Progenitor cell of endocrine pancreas (in vitro differentiated cells): Measurements from ENCODE around the gene SLC29A3. TPM values are rescaled to one million over a fixed set of nuclear protein-coding genes. Genes with fewer than 3 reads are reported as not detected.

Experiments
- DNase-seq: peaks from one replicate; pipeline ENCODE4 v3.0.0; 2021; ENCODE audit warnings: low spot score; ENCODE audit not compliant: unreplicated experiment
- H3K27ac Mint-ChIP-seq: 2 replicates; pipeline ENCODE4 v1.8.0; 2021; ENCODE audit warnings: mild to moderate bottlenecking, moderate library complexity, mixed read lengths
- H3K27me3 Mint-ChIP-seq: 2 replicates; pipeline ENCODE4 v1.8.0; 2021; ENCODE audit warnings: mixed read lengths
- H3K36me3 Mint-ChIP-seq: 2 replicates; pipeline ENCODE4 v1.8.0; 2022; ENCODE audit warnings: mixed read lengths; ENCODE audit not compliant: insufficient read depth
- H3K4me1 Mint-ChIP-seq: 2 replicates; pipeline ENCODE4 v1.8.0; 2021; ENCODE audit warnings: low read depth, mixed read lengths
- H3K4me3 Mint-ChIP-seq: 2 replicates; pipeline ENCODE4 v1.8.0; 2021; ENCODE audit warnings: low read depth, mild to moderate bottlenecking, moderate library complexity, mixed read lengths
- H3K9me3 Mint-ChIP-seq: 2 replicates; pipeline ENCODE4 v1.8.0; 2021; ENCODE audit warnings: low read depth, mixed read lengths
- total RNA-seq: library from RNA; stranded (reverse); gene quantifications from 2 replicates; pipeline ENCODE4 v1.2.1, GENCODE V29; 2021
- TF ChIP-seq, protein P1 (sequence below): fragments of 200-600 bp; sonication (generic); IDR thresholded peaks from one replicate; pipeline ENCODE4 v1.5.0; 2021; ENCODE audit warnings: antibody characterized with exemption, mild to moderate bottlenecking; ENCODE audit not compliant: unreplicated experiment

SLC29A3 gene
- total RNA-seq, 1 donor from 2014 or later, result 13.7 TPM

DNA sequence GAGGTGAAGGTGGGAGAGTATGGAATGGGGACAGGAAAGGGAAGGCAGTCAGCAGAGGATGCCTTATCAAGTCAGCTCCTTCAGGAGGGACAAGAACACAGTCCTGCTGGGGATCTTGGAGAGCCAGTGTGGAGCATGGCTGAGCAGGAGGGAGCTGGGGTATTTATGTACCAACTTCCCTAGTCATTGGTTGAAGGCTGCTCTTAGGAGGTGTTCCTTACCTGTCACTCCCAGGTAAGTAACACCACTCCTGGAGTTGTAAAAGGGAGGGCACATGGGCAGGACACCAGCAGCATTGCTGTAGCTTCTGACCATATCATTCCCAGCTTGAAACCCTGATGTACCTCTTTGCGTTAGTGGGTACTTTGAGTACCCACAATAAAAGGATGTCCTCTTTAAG lies 29.8 kb downstream of the SLC29A3 start:
- DNase-seq, result no peak
- Mint-ChIP-seq H3K4me1 (peaks cover 21% of the 10 kb centered on the region), H3K4me3 (no peak overlapping the region), H3K27me3 (no peaks in the 10 kb centered on the region), H3K27ac (no peak overlapping the region), H3K9me3 (no peaks in the 10 kb centered on the region), H3K36me3 (no peaks in the 10 kb centered on the region)
- TF ChIP-seq, protein P1, sequence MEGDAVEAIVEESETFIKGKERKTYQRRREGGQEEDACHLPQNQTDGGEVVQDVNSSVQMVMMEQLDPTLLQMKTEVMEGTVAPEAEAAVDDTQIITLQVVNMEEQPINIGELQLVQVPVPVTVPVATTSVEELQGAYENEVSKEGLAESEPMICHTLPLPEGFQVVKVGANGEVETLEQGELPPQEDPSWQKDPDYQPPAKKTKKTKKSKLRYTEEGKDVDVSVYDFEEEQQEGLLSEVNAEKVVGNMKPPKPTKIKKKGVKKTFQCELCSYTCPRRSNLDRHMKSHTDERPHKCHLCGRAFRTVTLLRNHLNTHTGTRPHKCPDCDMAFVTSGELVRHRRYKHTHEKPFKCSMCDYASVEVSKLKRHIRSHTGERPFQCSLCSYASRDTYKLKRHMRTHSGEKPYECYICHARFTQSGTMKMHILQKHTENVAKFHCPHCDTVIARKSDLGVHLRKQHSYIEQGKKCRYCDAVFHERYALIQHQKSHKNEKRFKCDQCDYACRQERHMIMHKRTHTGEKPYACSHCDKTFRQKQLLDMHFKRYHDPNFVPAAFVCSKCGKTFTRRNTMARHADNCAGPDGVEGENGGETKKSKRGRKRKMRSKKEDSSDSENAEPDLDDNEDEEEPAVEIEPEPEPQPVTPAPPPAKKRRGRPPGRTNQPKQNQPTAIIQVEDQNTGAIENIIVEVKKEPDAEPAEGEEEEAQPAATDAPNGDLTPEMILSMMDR, result no peak

DNA sequence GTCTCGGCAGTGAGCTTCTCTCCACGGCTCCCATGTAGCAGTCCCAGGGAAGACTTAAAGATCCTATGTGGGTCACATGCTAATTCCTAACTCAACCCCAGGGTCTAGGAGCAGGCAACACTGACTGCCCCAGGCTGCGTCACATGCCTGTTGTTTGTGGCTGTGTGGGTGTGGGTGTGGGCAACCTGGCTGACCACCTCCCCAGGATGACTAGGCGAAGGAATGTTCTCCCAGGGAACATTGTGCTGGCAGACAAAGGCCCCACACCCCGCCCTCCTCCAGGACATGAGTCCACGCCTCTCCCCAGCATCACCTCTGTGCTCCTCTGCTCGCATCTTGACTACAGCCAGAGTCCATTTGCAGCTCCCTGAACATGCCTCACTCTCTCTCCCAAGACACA lies 30.3 kb downstream of the SLC29A3 start:
- Mint-ChIP-seq H3K4me3 (no peak overlapping the region), H3K36me3 (no peaks in the 10 kb centered on the region), H3K27me3 (no peaks in the 10 kb centered on the region), H3K9me3 (no peaks in the 10 kb centered on the region), H3K4me1 (peaks cover 21% of the 10 kb centered on the region), H3K27ac (no peak overlapping the region)
- DNase-seq, result no peak
- TF ChIP-seq, protein P1, result no peak

DNA sequence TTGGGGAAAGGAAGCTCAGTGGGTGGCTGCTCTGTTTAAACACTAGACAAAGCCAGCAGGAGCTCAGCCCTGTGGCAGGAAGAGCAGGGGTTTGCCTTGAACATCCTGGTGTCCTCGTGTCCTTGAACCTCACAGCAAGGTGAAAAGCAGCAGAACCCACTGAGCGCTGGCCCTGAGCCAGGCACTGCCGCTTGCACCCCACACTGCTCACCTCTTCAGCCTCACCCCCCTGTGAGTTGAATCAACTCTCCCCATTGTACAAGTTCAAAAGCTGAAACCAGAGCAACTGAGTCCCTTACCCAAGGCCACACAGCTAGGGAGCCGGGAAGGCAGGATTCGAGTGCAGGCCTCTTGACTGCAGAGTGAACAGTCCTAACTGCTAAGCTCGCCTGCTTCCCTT lies 32.0 kb downstream of the SLC29A3 start:
- Mint-ChIP-seq H3K4me3 (no peak overlapping the region), H3K27me3 (no peaks in the 10 kb centered on the region), H3K4me1 (peaks cover 17% of the 10 kb centered on the region), H3K36me3 (peaks cover 1% of the 10 kb centered on the region), H3K27ac (no peak overlapping the region), H3K9me3 (no peaks in the 10 kb centered on the region)
- DNase-seq, result no peak
- TF ChIP-seq, protein P1, result no peak

DNA sequence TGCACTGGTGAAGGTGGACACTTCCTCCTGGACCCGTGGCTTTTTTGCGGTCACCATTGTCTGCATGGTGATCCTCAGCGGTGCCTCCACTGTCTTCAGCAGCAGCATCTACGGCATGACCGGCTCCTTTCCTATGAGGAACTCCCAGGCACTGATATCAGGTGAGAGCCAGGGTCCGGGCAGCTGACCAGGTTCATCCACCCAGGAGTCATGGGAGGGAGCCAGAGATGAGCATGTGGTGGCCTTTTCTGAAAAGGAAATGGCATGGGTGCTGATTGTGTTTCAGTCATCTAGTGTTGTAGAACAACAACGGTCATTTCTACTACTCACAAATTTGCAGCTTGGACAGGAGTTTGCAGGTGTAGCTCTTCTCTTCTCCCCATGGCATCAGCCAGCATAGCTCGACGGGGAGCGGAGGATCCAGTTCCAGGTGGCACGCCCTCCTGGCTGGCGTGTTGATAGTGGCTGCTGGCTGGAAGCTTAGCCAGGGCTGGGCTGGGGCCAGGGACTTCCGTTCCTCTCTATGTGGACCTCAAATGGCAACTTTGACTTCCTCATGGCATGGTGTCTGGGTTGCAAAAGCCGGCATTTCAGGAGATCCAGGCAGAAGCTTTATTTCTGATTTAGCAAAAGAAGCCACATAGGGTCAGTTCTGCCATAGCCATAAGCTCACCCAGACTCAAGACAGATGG lies 32.7 kb downstream of the SLC29A3 start:
- DNase-seq, result no peak
- no peaks in the 10 kb centered on the region for H3K9me3 Mint-ChIP-seq
- H3K36me3 Mint-ChIP-seq, result peaks cover 1% of the 10 kb centered on the region
- TF ChIP-seq, protein P1, result no peak
- H3K27me3 Mint-ChIP-seq, result no peaks in the 10 kb centered on the region
- peaks cover 17% of the 10 kb centered on the region for H3K4me1 Mint-ChIP-seq
- no peak overlapping the region for H3K27ac Mint-ChIP-seq
- H3K4me3 Mint-ChIP-seq, result no peak overlapping the region

DNA sequence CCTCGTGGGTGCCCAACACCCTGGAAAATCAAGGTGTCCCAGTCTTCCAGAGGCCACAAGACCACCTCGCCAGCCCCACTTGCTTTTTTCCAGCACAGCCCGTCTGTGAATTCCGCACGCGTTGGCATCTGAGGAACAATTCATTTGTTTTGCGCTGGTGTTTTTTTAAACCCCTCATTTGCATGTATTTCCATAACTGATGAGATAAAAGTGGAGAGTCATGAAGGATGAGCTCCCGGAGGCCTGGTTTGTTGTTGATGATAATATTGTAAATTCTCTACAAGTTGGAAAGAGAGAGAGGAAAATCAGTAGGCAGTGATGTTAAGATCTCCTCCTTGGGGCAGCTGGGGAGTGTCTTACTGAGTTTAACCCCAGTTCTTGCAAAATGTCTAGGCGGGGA lies 34.6 kb downstream of the SLC29A3 start:
- Mint-ChIP-seq H3K36me3 (peaks cover 1% of the 10 kb centered on the region), H3K4me1 (peaks cover 3% of the 10 kb centered on the region), H3K27ac (no peak overlapping the region), H3K27me3 (no peaks in the 10 kb centered on the region), H3K9me3 (no peaks in the 10 kb centered on the region), H3K4me3 (no peak overlapping the region)
- DNase-seq, result no peak
- TF ChIP-seq, protein P1, result no peak
